Retinal pigment epithelial cell (primary cell): ENCODE results near the gene TDRD12.

ENCODE experiments used
- DNase-seq: peaks from one replicate; pipeline ENCODE4 v3.0.0-alpha.2; 2010; ENCODE audit warnings: low read depth
- H3K4me3 ChIP-seq: 2 replicates; pipeline ENCODE4 v1.5.1; 2011; ENCODE audit warnings: mild to moderate bottlenecking, low read length, control low read depth, moderate library complexity
- CTCF ChIP-seq: conservative IDR thresholded peaks from 2 replicates; pipeline ENCODE4 v1.5.1; 2011; ENCODE audit warnings: low read depth, low read length, control low read depth, inconsistent platforms

The TDRD12 gene

GRCh38 chr19:32868206-32868950 is 148.8 kb downstream of the TDRD12 start:
- no peak for DNase-seq
- H3K4me3 ChIP-seq, result no peak overlapping the region
- TF ChIP-seq CTCF, result no peak

GRCh38 chr19:32869369-32869965 is 149.9 kb downstream of the TDRD12 start, which contains the start of gene SLC7A9:
Gene SLC7A9, minus strand, starts transcription at chr19:32869767. Its CDS starts 1,233 bp downstream, at chr19:32868534.
- no peak for TF ChIP-seq CTCF

GRCh38 chr19:32869966-32870573 is 150.5 kb downstream of the TDRD12 start:
- TF ChIP-seq CTCF, result no peak
- no peak for DNase-seq
- no peak overlapping the region for H3K4me3 ChIP-seq

More at GRCh38 chr19:32869369-32869965, 149.9 kb downstream of the TDRD12 start, which contains the start of gene SLC7A9:
- H3K4me3 ChIP-seq, result no peak within 1 kb of the TSS
- DNase-seq, result no peak

- peak; percentile 55 for TF ChIP-seq CTCF
- DNase-seq, result peak; percentile 5
- H3K4me3 ChIP-seq, result no peak overlapping the region
These were observed 151.4 kb downstream of the TDRD12 start for GRCh38 chr19:32870981-32871451.

GRCh38 chr19:32872391-32872790 is 152.8 kb downstream of the TDRD12 start:
- H3K4me3 ChIP-seq, result no peak overlapping the region
- TF ChIP-seq CTCF, result no peak
- DNase-seq, result no peak

- no peak for TF ChIP-seq CTCF
- no peak overlapping the region for H3K4me3 ChIP-seq
- DNase-seq, result no peak
These were observed 153.8 kb downstream of the TDRD12 start for GRCh38 chr19:32873247-32873959.
